ENCODE results near the gene MEF2C.
A peak's percentile ranks its signal among the peaks of the same experiment; 100 is the strongest.

The MEF2C gene

DNA sequence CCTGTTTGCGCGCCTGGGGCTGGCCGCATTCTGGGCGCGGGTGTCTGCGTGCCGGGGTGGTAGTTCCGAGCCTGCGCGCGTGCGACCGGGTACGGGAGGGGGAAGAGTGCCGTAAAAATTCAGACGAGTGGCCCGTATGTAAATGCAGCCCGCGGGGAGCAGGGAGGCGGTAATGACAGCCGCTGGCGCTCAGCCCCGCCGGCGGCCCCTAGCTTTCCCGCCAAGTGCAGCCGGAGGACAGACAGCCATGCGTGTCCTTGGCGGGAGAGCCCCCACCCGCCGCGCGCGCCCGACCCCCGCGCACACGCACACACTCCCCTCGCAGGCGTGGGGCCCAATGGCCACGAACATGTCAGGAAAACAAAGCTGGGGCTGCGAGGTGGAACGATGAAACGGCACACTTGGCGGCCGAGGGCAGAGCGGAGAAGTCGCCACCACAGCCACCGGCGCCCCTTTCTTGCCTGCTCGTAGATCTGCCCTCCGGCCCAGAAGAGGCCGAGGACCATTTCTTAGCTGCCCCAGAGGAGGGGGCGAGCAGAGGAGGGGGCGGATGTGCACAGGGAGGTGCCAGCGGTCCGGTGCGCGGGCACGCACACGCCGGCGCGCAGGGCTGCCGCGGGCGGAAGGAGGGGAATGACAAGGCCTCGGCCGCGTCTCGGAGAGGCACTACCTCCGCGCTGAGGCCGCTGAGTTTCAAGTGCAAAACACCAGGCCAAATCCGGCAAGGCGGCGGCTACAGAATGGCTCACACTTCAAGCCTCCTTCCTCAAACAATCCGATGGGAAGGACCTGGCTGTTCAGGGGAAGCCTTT lies 208.4 kb downstream of the MEF2C start:
- no peaks in the 10 kb centered on the region for H3K36me3 Mint-ChIP-seq (ENCODE audit: low read depth)
- peaks cover 31% of the 10 kb centered on the region for H3K4me1 Mint-ChIP-seq
- no peaks in the 10 kb centered on the region for H3K9me3 Mint-ChIP-seq
- peaks cover 100% of the 10 kb centered on the region for H3K27me3 Mint-ChIP-seq (ENCODE audit: low read depth, poor library complexity)
- TF ChIP-seq, protein P1, sequence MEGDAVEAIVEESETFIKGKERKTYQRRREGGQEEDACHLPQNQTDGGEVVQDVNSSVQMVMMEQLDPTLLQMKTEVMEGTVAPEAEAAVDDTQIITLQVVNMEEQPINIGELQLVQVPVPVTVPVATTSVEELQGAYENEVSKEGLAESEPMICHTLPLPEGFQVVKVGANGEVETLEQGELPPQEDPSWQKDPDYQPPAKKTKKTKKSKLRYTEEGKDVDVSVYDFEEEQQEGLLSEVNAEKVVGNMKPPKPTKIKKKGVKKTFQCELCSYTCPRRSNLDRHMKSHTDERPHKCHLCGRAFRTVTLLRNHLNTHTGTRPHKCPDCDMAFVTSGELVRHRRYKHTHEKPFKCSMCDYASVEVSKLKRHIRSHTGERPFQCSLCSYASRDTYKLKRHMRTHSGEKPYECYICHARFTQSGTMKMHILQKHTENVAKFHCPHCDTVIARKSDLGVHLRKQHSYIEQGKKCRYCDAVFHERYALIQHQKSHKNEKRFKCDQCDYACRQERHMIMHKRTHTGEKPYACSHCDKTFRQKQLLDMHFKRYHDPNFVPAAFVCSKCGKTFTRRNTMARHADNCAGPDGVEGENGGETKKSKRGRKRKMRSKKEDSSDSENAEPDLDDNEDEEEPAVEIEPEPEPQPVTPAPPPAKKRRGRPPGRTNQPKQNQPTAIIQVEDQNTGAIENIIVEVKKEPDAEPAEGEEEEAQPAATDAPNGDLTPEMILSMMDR (IDR thresholded peaks at IDR 0.05) = no peak
- H3K27ac Mint-ChIP-seq = no peak overlapping the region
- peak; percentile 62 for DNase-seq
- H3K4me3 Mint-ChIP-seq = peak overlapping the region; percentile 77

DNA sequence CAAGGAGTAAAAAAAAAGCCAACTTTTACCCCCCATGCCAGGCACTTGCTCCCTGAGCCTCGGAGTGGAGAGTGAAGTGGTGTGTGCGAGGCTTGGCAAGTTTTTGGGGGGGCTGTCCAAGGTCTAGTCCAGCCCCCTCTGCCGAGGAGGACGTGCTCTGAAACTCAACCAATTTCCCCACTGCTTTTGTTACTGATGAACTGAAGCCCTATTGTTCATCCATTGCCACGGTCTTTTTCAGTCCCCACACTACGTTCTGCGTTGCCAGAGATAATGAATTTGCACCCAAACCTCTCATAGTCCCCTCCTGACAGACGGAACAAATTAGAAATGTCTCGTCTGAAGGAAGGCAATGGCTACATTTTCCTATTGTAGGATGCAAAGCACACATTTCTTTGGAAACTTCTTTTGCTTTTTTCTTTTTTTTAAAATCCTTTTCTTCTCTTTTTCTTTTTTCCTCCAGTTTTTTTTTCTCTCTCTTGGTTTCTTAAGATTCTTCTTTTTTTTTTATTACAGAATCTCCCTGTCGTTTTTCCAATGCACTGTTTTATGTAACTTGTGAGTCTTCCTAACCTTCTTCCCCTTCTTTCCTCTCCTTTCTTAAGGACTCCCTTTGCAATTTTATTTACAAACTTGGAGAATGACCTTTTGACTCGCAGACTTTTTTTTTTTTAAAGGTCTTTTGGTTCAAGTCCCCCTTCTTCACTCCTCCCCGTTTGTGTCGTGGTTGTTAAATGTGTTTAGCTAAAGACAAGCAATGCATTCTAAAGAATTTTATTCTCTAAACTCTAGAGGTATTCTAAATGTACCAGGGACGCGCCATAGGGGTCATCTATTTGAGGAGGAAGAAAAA lies 209.5 kb downstream of the MEF2C start:
- peaks cover 100% of the 10 kb centered on the region for H3K27me3 Mint-ChIP-seq (ENCODE audit: low read depth, poor library complexity)
- no peaks in the 10 kb centered on the region for H3K9me3 Mint-ChIP-seq
- TF ChIP-seq, protein P1 (IDR thresholded peaks at IDR 0.05) = no peak
- H3K27ac Mint-ChIP-seq = no peak overlapping the region
- no peak for DNase-seq
- H3K4me3 Mint-ChIP-seq = peak overlapping the region; percentile 77
- H3K4me1 Mint-ChIP-seq = peaks cover 27% of the 10 kb centered on the region
- no peaks in the 10 kb centered on the region for H3K36me3 Mint-ChIP-seq (ENCODE audit: low read depth)

GRCh38 chr5:88672644-88673252 lies 210.2 kb downstream of the MEF2C start:
- Mint-ChIP-seq H3K4me1 (peaks cover 30% of the 10 kb centered on the region), H3K27me3 (ENCODE audit: low read depth, poor library complexity) (peaks cover 100% of the 10 kb centered on the region), H3K4me3 (peak overlapping the region; percentile 77), H3K36me3 (ENCODE audit: low read depth) (no peaks in the 10 kb centered on the region), H3K9me3 (no peaks in the 10 kb centered on the region), H3K27ac (no peak overlapping the region)
- TF ChIP-seq, protein P1 (IDR thresholded peaks at IDR 0.05) = no peak
- DNase-seq = no peak

DNA sequence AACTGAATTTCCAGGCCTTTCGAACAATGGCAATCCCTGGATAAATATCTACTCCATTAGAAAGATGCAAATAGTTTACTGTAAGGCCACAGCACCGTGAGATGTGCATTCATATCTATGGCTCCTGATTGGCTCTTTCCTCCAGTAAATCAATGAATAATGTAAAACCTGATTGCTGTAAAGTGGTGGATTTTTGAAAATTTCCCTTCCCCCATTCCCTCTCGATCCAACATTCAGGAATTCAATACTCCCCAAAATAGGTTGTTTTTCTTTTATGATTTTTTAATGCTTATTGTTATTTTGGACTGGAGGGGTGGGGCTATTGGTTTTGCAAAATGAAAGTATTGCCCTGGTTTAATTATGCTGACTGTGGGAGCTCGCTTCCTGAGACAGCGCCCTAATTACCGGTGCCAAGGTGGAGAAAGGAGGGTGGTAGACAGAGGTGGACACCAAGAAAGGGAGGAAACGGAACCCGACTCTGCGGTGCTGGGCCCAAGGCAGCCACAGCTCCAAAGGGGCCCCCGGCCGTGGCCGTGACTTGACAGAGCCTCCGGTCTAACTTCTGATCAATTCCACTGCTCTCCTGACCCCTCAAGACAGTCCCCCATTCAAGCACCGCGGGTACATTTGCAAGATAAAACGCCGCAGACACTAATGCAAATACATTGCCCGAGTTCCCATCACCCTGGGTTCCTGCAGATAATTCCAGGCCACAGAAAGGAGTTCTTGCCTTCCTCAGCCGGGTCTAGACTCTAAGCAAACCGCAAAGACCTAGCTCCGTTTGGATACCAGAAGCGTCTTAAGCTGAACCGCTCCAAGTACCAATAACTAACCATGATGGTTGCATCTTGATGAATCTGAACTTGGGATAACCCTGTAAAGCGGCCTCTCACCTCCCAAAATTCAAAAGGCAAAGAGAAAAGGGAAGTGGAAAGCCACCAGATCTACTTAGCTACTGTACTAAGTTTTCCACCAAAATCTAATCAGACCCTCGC lies 211.2 kb downstream of the MEF2C start:
- Mint-ChIP-seq H3K9me3 (no peaks in the 10 kb centered on the region), H3K36me3 (ENCODE audit: low read depth) (no peaks in the 10 kb centered on the region), H3K4me1 (peaks cover 38% of the 10 kb centered on the region), H3K27me3 (ENCODE audit: low read depth, poor library complexity) (peaks cover 100% of the 10 kb centered on the region), H3K4me3 (no peak overlapping the region), H3K27ac (no peak overlapping the region)
- DNase-seq = no peak
- TF ChIP-seq, protein P1 (IDR thresholded peaks at IDR 0.05) = no peak

DNA sequence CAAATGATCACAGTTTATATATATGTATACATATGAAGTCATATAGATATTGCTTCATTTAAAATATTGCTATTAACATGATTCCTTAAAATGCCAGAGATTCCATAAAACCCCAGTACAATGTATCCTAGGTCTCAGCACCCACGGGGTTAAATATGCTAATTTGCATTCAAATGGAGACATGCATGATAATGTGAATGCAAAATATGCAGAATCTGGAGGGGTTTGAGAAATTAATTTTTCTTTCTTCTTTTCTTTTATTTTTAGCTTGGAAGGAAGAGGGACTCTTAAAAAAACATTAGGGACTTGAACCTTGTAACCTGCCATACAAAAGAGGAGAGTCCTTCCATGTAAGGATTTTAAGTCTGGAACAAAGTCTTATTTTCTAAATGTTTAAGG lies 211.9 kb downstream of the MEF2C start:
- H3K9me3 Mint-ChIP-seq = no peaks in the 10 kb centered on the region

More for the DNA sequence above, 211.9 kb downstream of the MEF2C start:
- DNase-seq = no peak
- TF ChIP-seq, protein P1 (IDR thresholded peaks at IDR 0.05) = no peak
- Mint-ChIP-seq H3K36me3 (ENCODE audit: low read depth) (no peaks in the 10 kb centered on the region), H3K27ac (no peak overlapping the region), H3K4me3 (no peak overlapping the region), H3K4me1 (peaks cover 37% of the 10 kb centered on the region), H3K27me3 (ENCODE audit: low read depth, poor library complexity) (peaks cover 100% of the 10 kb centered on the region)
